Prostate gland (tissue), 2 donors: Measurements from ENCODE around the gene EEFSEC.

Experiments
- CTCF ChIP-seq, 4 experiments: fragments of 200-600 bp in 2 of 4; fragments of 450-650 bp in 2 of 4; sonication (generic) in 2 of 4; IDR thresholded peaks; 1 replicate in 3 of 4; 2 replicates in 1 of 4; pipeline ENCODE4 v1.5.1; 2016 to 2019; ENCODE audit warnings: antibody characterized with exemption in 4 of 4, mild to moderate bottlenecking in 2 of 4, moderate library complexity in 2 of 4
- POLR2A ChIP-seq: fragments of 450-650 bp; IDR thresholded peaks from one replicate; pipeline ENCODE4 v1.6.1; 2016; ENCODE audit warnings: antibody characterized with exemption, mild to moderate bottlenecking
- POLR2AphosphoS5 ChIP-seq: sonication (generic); formaldehyde crosslinking; IDR thresholded peaks from one replicate; pipeline ENCODE4 v1.6.1; 2017; ENCODE audit warnings: antibody characterized with exemption

- TF ChIP-seq CTCF (IDR thresholded peaks at IDR 0.05): no peak
- TF ChIP-seq POLR2A: no peak
- no peak for TF ChIP-seq POLR2AphosphoS5
These were observed 159.9 kb downstream of the EEFSEC start for GRCh38 chr3:128313071-128313725.
